ENCODE data around the gene NFATC2.

DNA sequence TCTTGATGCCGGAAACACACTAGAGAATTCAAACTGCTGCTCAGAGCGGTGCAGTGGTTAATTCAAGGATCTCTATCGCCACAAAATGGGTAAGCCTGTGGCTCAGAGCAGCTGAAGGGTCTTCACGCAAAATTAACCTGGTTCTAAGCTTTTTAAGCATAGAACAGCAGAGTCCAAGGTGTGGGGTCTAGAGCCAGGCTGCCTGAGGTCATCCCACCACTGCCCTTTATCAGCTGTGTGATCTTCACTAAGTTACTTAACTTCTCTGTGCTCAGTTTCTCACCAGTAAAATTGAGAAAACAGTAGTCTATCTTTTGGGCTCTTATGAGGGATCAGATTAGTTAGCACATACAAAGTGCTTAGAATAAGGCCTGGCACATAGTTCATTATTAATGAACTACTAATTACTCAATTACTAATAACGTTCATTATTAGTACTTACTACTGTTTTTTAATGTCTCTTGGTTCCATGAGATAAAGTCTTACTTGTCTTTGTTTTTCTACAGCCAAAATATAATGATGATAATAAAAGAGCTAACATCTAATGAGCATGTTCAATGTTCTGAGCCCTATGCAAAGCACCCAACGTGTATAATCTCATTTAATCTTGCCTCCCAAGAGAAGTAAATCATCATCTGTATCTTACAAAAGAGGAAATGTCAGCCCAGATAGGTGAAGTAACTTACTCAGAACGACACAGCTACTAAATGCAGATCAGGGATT lies 92.9 kb downstream of the NFATC2 start:
- TF ChIP-seq POLR2A (IDR thresholded peaks at IDR 0.05) (no peak), CTCF (IDR thresholded peaks at IDR 0.05) (no peak)
